IPS-15b (cell line): ENCODE measurements around the gene FOXQ1.
"Not testable (repeated sequence)": the region's sequence is repeated elsewhere in the genome, so short reads cannot be mapped to it uniquely, and the experiment has no call there.

Experiments
- H3K27me3 ChIP-seq: one replicate; pipeline ENCODE4 v1.6.1; 2013; ENCODE audit warnings: low read length; ENCODE audit not compliant: control insufficient read depth, insufficient read depth
- H3K36me3 ChIP-seq: one replicate; pipeline ENCODE4 v1.6.1; 2013; ENCODE audit warnings: low read length; ENCODE audit not compliant: control insufficient read depth, insufficient read depth
- H3K4me1 ChIP-seq: one replicate; pipeline ENCODE4 v1.6.1; 2013; ENCODE audit warnings: mild to moderate bottlenecking, low read length; ENCODE audit not compliant: control insufficient read depth, insufficient read depth
- H3K4me3 ChIP-seq: one replicate; pipeline ENCODE4 v1.5.1; 2013; ENCODE audit warnings: low read depth, low read length
- H3K9ac ChIP-seq: one replicate; pipeline ENCODE4 v1.6.1; 2013; ENCODE audit warnings: low read depth, mild to moderate bottlenecking, low read length
- H3K9me3 ChIP-seq: one replicate; pipeline ENCODE4 v1.6.1; 2013; ENCODE audit warnings: mild to moderate bottlenecking, low read length; ENCODE audit not compliant: control insufficient read depth, insufficient read depth

Gene FOXQ1

DNA sequence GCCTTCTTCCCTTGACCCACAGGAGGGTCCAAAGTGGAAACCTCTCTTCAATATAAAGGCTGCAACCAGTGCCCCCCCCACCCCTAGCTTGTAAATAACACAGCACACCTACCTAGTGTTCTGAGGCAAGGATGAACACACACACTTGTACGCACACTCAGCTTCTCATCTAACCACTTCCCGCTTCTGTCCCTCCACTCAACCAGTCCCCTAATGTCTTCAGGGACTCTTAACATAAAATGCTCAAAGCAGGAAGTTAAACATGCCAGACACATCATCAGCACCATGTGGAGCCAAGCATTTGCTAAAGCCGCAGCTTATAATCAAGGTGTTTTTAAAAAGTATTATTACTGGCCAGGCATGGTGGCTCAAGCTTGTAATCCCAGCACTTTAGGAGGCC, 35.3 kb downstream of the FOXQ1 start:
- Histone ChIP-seq H3K4me1 (no peaks in the 10 kb centered on the region), H3K4me3 (no peak overlapping the region), H3K36me3 (no peaks in the 10 kb centered on the region), H3K9ac (no peak overlapping the region), H3K27me3 (no peaks in the 10 kb centered on the region), H3K9me3 (no peaks in the 10 kb centered on the region)

DNA sequence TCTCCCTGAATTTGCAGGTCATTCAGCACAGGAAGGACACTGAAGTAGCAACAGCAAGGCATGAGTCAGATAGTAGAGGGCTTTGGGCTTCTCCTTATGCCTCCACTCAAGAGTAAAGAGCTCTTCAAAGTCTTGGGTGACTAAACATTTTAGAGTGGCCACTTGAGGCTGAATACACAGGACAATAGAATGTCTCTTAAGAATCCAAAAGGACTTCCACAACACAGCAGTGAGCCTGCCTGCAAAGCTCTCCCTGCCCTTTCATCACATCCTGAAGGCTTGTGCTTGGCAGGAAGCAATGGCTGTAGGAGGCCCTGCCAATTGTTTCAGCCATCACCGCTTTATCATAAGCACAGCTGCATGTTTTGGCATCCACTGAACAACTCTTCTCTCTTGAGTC, 36.8 kb downstream of the FOXQ1 start:
- no peaks in the 10 kb centered on the region for H3K27me3 ChIP-seq

DNA sequence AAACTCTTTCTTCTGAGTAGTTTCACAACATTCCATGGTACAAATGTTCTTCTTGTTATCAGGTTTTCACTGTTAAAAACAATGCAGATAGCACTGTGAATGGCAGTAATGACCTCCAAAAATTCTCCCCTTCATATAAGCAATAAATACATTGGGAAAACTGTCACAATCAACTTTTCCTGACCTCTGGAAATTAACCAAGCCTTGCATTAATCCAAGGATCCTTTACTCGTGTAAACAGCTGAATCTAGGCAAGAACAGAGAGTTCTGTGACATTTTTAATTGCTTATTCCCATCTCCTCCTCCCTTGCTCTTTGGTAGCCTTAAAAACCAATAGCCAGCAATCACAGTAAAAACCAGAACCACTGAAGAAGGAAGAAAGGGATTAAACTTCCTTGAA, 37.8 kb downstream of the FOXQ1 start:
- no peaks in the 10 kb centered on the region for H3K36me3 ChIP-seq
- no peaks in the 10 kb centered on the region for H3K27me3 ChIP-seq
- no peaks in the 10 kb centered on the region for H3K4me1 ChIP-seq
- H3K4me3 ChIP-seq: no peak overlapping the region
- no peak overlapping the region for H3K9ac ChIP-seq
- no peaks in the 10 kb centered on the region for H3K9me3 ChIP-seq

More for the DNA sequence above, 36.8 kb downstream of the FOXQ1 start:
- Histone ChIP-seq H3K9me3 (no peaks in the 10 kb centered on the region), H3K4me3 (no peak overlapping the region), H3K4me1 (no peaks in the 10 kb centered on the region), H3K36me3 (no peaks in the 10 kb centered on the region), H3K9ac (no peak overlapping the region)

DNA sequence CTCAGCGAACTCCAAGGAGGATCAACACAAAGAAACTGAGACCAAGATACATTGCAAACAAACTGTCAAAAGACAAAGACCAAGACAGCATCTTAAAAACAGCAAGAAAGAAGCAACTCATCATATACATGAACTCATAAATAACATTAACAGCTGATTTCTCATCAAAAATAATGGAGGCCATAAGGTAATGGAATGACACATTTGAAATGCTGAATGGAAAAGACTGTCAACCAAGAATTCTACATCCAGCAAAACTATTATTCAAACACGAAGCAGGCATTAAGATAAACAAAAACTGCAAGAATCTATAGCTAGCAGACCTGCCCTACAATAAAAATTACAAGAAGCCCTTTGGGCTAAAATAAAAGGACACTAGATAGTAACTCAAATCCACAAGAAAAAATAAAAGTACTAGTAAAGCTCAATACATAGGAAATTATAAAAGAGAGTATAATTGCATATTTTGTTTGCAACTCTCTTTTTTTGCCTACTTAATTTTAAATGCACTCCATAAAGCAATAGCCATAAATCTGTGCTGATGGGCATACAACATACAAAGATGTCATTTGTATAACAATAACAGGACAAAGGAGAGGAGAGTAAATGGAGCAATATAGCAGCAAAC, 39.6 kb downstream of the FOXQ1 start:
- Histone ChIP-seq H3K27me3 (no peaks in the 10 kb centered on the region), H3K9ac (no peak overlapping the region), H3K4me3 (no peak overlapping the region), H3K36me3 (no peaks in the 10 kb centered on the region), H3K4me1 (no peaks in the 10 kb centered on the region), H3K9me3 (no peaks in the 10 kb centered on the region)

DNA sequence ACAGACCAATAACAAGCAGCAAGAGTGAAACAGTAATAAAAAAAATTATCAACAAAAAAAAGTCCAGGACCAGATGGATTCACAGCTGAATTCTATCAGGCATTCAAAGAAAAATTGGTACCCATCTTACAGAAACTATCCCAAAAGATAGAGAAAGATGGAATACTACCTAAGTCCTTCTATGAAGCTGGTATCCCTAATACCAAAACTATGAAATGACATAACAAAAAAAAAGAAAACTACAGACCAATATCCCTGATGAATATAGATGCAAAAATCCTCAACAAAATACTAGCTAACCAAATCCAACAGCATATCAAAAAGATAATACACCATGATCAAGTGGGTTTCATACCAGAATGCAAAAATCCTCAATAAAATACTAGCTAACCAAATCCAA, 43.2 kb downstream of the FOXQ1 start:
- not testable (repeated sequence) for H3K9me3 ChIP-seq, H3K4me3 ChIP-seq, H3K36me3 ChIP-seq, H3K27me3 ChIP-seq, H3K9ac ChIP-seq, H3K4me1 ChIP-seq

DNA sequence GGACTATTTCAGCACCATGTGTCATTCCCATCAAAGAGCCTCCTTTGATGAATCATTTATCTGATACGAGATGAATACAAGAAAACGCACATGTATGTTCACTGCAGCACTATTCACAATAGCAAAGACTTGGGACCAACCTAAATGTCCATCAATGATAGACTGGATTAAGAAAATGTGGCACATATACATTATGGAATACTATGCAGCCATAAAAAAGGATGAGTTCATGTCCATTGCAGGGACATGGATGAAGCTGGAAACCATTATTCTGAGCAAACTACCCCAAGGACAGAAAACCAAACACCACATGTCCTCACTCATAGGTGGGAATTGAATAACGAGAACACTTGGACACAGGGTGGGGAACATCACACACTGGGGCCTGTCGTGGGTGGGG, 49.8 kb downstream of the FOXQ1 start:
- not testable (repeated sequence) for H3K27me3 ChIP-seq, H3K9me3 ChIP-seq, H3K9ac ChIP-seq, H3K4me1 ChIP-seq, H3K36me3 ChIP-seq, H3K4me3 ChIP-seq

DNA sequence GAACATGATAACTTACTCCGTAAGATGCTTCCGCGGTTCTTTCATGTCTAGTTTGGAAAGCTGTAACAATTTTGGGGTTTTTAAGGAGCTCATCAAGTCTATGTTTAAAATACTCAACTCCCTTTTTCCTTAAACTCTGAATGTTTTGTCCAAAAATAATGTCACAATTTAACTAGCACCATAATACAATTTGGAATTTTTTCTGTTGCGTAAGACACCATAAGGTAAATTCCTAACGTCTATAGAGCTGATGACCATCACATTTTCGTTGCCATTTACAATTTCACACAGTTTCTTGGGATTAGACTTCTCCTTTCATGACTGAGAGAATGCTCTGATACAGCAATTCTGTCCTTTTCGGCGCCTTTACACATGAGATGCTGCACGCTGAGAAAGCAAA, 50.7 kb downstream of the FOXQ1 start:
- no peak overlapping the region for H3K9ac ChIP-seq
- no peaks in the 10 kb centered on the region for H3K9me3 ChIP-seq
- H3K4me1 ChIP-seq: no peaks in the 10 kb centered on the region
- no peak overlapping the region for H3K4me3 ChIP-seq
- peaks cover 7% of the 10 kb centered on the region for H3K27me3 ChIP-seq
- H3K36me3 ChIP-seq: no peaks in the 10 kb centered on the region

DNA sequence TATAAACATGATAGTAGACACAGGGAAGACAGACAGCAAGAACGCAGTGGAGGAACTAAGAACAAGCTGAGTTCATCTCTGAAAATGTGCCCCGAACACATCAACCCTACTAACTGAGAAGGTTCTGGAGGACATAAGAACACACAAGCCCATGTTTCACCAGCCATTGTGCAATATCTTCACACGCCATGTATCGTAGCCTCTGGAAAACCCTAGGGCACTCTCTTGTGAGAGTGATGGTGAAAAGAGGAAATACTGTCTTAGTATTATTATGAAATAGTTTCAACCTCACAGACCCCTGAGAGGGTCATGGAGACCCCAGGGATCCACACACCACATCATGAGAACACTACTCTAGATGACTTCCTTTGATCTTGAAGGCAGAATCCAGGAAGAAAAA, 51.4 kb downstream of the FOXQ1 start:
- no peaks in the 10 kb centered on the region for H3K9me3 ChIP-seq
- peaks cover 9% of the 10 kb centered on the region for H3K27me3 ChIP-seq
- H3K9ac ChIP-seq: no peak overlapping the region
- no peaks in the 10 kb centered on the region for H3K36me3 ChIP-seq
- no peak overlapping the region for H3K4me3 ChIP-seq
- no peaks in the 10 kb centered on the region for H3K4me1 ChIP-seq

DNA sequence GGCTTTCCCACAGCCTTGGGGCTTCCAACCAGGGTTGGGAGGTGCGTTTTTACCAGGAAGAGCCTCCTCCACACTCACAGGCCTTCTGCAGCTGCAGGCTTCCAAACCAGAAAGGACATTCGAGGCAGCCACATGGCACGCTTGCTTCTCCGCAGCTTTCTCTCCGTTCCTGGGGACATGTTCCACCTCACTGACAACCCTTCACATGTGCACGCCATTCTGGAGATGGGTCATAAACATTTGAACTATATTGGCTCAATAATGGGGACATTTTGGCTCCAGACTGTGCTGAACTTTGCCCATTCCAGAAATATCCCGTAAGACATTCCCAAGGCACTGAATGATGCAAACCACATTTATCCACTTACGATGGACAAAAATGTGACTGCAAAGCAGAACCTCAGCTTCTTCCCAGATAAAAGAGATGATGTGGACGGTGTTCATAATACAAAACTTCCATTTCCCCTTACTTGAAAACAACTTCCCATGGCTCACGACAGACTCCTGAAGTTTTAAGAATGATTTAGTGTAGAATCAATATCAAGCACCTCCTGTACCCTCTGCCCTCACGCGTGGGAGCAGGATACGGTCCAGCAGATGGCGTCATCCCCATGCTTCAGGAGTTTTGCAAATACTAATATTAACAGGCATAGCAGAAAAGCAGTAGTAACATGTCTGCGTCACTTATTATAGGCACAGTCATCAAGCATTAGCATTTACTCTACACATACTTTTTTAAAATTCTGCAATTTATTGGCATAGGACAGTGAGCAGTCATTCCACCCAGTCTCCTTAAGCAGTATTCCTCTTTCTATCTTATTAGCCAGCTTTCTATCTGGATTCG, 52.1 kb downstream of the FOXQ1 start:
- Histone ChIP-seq H3K9ac (no peak overlapping the region), H3K9me3 (no peaks in the 10 kb centered on the region), H3K27me3 (peaks cover 11% of the 10 kb centered on the region), H3K4me1 (no peaks in the 10 kb centered on the region), H3K36me3 (no peaks in the 10 kb centered on the region), H3K4me3 (no peak overlapping the region)
